ENCODE results near the gene MMP2. TPM values are rescaled to one million over a fixed set of nuclear protein-coding genes. Genes with fewer than 3 reads are reported as not detected.

The MMP2 gene
- total and polyA plus RNA-seq, 11 donors = 22.5 to 157 (median 77.1) TPM

- ATAC-seq (no peak), DNase-seq (no peak)
- no peaks in the 10 kb centered on the region for H3K27me3 ChIP-seq
- peaks cover 0 to 12% (median 0%) of the 10 kb centered on the region in 12 donors for H3K4me1 ChIP-seq
- intact Hi-C loops (cut with DNase I) = no loop called here
- no peak overlapping the region for H3K27ac ChIP-seq
- no peak for TF ChIP-seq CTCF (IDR thresholded peaks at IDR 0.05)
- no peak for TF ChIP-seq POLR2A (IDR thresholded peaks at IDR 0.05)
- H3K4me3 ChIP-seq = no peak overlapping the region
- 86 to 97% (median 93%) methylated on average over 5 of the region's 5 CpGs for WGBS, 4 donors
- peaks cover 0 to 8% (median 0%) of the 10 kb centered on the region in 9 donors for H3K36me3 ChIP-seq
- peaks cover 0 to 22% (median 8%) of the 10 kb centered on the region in 12 donors for H3K9me3 ChIP-seq
These were observed 34.6 kb downstream of the MMP2 start for GRCh38 chr16:55513616-55514015.

GRCh38 chr16:55515111-55515510, 36.1 kb downstream of the MMP2 start:
- WGBS, 4 donors = 96 to 98% (median 97%) methylated on average over 1 of the region's 1 CpG
- Histone ChIP-seq H3K9me3 (peaks cover 0 to 26% (median 8%) of the 10 kb centered on the region in 12 donors), H3K27me3 (no peaks in the 10 kb centered on the region), H3K4me1 (peaks cover 0 to 8% (median 0%) of the 10 kb centered on the region in 12 donors), H3K36me3 (peaks cover 0 to 8% (median 0%) of the 10 kb centered on the region in 9 donors), H3K27ac (no peak overlapping the region), H3K4me3 (no peak overlapping the region)
- TF ChIP-seq CTCF (IDR thresholded peaks at IDR 0.05) = no peak
- TF ChIP-seq POLR2A (IDR thresholded peaks at IDR 0.05) = no peak
- DNase-seq (no peak), ATAC-seq (no peak)
- intact Hi-C loops (cut with DNase I) = no loop called here

- DNase-seq = no peak
- no peak overlapping the region for H3K4me3 ChIP-seq
- no peaks in the 10 kb centered on the region for H3K27me3 ChIP-seq
- TF ChIP-seq POLR2A (IDR thresholded peaks at IDR 0.05) (no peak), CTCF (IDR thresholded peaks at IDR 0.05) (no peak)
- no peaks in the 10 kb centered on the region for H3K36me3 ChIP-seq
- intact Hi-C loops (cut with DNase I) = no loop called here
- peaks cover 0 to 7% (median 0%) of the 10 kb centered on the region in 12 donors for H3K4me1 ChIP-seq
- WGBS, 4 donors = 0 to 97% (median 43%) methylated on average over 1 of the region's 1 CpG
- peaks cover 0 to 33% (median 11%) of the 10 kb centered on the region in 12 donors for H3K9me3 ChIP-seq
- ATAC-seq = no peak
- H3K27ac ChIP-seq = no peak overlapping the region
These were observed 42.8 kb downstream of the MMP2 start for GRCh38 chr16:55521792-55522191.

- Histone ChIP-seq H3K4me3 (no peak overlapping the region), H3K4me1 (peaks cover 0 to 11% (median 0%) of the 10 kb centered on the region in 12 donors), H3K9me3 (peaks cover 0 to 15% (median 9%) of the 10 kb centered on the region in 12 donors), H3K27ac (peak overlapping the region in 4 of 12 donors; percentile 10 to 34 (median 26)), H3K27me3 (no peaks in the 10 kb centered on the region), H3K36me3 (peaks cover 0 to 22% (median 10%) of the 10 kb centered on the region in 9 donors)
- DNase-seq (no peak), ATAC-seq (peak in 1 of 4 donors; percentile 28)
- 41 to 51% (median 48%) methylated on average over 2 of the region's 2 CpGs for WGBS, 4 donors
- intact Hi-C loops (cut with DNase I) = no loop called here
- no peak for TF ChIP-seq CTCF (IDR thresholded peaks at IDR 0.05)
- TF ChIP-seq POLR2A (IDR thresholded peaks at IDR 0.05) = no peak
These were observed 47.4 kb downstream of the MMP2 start for GRCh38 chr16:55526441-55526840.

Data from heart left ventricle (tissue), 16 donors.